ENCODE results near the gene FARP2.
"Not testable (repeated sequence)": the region's sequence is repeated elsewhere in the genome, so short reads cannot be mapped to it uniquely, and the experiment has no call there.

The FARP2 gene

GRCh38 chr2:241373446-241373845 lies 17.4 kb downstream of the FARP2 start:
- DNase-seq = no peak

- DNase-seq = not testable (repeated sequence)
Observed at GRCh38 chr2:241373906-241374305, 17.8 kb downstream of the FARP2 start.

- DNase-seq = no peak
Observed at GRCh38 chr2:241375300-241375699, 19.2 kb downstream of the FARP2 start.

GRCh38 chr2:241376808-241377207 lies 20.7 kb downstream of the FARP2 start:
- no peak for DNase-seq

GRCh38 chr2:241378816-241379215 lies 22.7 kb downstream of the FARP2 start:
- DNase-seq = no peak

- no peak for DNase-seq
Observed at GRCh38 chr2:241379481-241380480, 23.7 kb downstream of the FARP2 start.

GRCh38 chr2:241381872-241382271 lies 25.8 kb downstream of the FARP2 start:
- DNase-seq = no peak

- not testable (repeated sequence) for DNase-seq
Observed at GRCh38 chr2:241385450-241385849, 29.4 kb downstream of the FARP2 start.

GRCh38 chr2:241386519-241386918 lies 30.4 kb downstream of the FARP2 start:
- no peak for DNase-seq

GRCh38 chr2:241389697-241390096 lies 33.6 kb downstream of the FARP2 start:
- DNase-seq = no peak

GRCh38 chr2:241390301-241391206 lies 34.5 kb downstream of the FARP2 start:
- DNase-seq = no peak

GRCh38 chr2:241391892-241392665 lies 36.0 kb downstream of the FARP2 start:
- DNase-seq = peak; percentile 30

- not testable (repeated sequence) for DNase-seq
Observed at GRCh38 chr2:241392753-241393152, 36.7 kb downstream of the FARP2 start.

- no peak for DNase-seq
Observed at GRCh38 chr2:241393524-241394196, 37.6 kb downstream of the FARP2 start.

- DNase-seq = not testable (repeated sequence)
Observed at GRCh38 chr2:241396809-241397208, 40.7 kb downstream of the FARP2 start.

- no peak for DNase-seq
Observed at GRCh38 chr2:241399941-241400922, 44.1 kb downstream of the FARP2 start.

- DNase-seq = no peak
Observed at GRCh38 chr2:241408849-241409248, 52.8 kb downstream of the FARP2 start.

- no peak for DNase-seq
Observed at GRCh38 chr2:241410739-241411176, 54.7 kb downstream of the FARP2 start.

- no peak for DNase-seq
Observed at GRCh38 chr2:241412144-241412543, 56.1 kb downstream of the FARP2 start.

GRCh38 chr2:241413501-241413900 lies 57.4 kb downstream of the FARP2 start:
- DNase-seq = not testable (repeated sequence)

Measured in CD4-positive, alpha-beta T cell treated with Interleukin-17A for 4 hours (primary cell).